HG03439 (cell line): ENCODE data around the gene F2RL2.
A peak's percentile ranks its signal among the peaks of the same experiment; 100 is the strongest.
"Not testable (repeated sequence)": the region's sequence is repeated elsewhere in the genome, so short reads cannot be mapped to it uniquely, and the experiment has no call there.

Experiments
- ATAC-seq: cut with Tn5 transposase; IDR thresholded peaks from one replicate; pipeline ENCODE4 v1.9.1; 2021; ENCODE audit warnings: mild to moderate bottlenecking, moderate library complexity; ENCODE audit not compliant: unreplicated experiment

F2RL2 gene

GRCh38 chr5:76625087-76625815 is 2.0 kb upstream of the F2RL2 start:
- no peak for ATAC-seq

- ATAC-seq: no peak
Measured at GRCh38 chr5:76622076-76622475, 1.1 kb downstream of the F2RL2 start.

GRCh38 chr5:76620166-76620565 is 3.0 kb downstream of the F2RL2 start:
- no peak for ATAC-seq

DNA sequence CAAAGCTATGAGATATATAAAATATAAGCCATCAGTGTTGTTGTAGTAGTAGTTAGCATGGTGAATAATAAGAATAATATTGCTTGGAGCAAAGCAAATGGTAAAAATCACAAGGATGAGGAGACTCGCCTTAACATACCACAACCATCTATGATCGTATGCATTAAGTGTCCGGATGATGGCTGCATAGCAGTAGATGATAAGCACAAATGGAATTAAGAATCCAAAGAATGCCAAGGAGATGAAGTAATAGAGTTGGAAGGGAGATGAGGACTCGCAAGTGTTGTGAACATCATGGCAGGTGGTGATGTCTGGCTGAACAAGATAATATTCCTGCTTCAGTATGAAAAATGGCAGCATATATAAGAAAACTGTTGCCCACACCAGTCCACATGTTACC is 5.5 kb downstream of the F2RL2 start:
- ATAC-seq: no peak

- ATAC-seq: no peak
Measured at GRCh38 chr5:76617229-76617628, 6.0 kb downstream of the F2RL2 start.

DNA sequence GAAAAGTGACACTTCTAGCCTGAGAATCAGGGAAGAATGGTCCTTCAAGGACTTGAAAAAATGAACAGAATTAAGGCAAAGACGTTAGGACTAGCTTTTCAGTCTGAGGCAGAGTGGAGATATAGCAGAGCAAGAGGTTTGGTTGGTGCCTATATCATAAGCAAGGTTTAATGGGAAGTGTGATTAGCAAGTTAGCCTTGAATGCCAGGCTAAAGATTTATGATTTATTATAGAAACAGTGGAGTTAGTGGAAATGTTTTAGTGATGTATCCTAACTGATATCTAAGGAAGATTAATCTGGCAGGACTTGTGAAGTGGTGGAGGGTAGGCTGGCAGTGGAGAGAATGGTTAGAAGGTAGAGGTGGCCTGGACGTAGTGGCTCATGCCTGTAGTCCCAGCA is 7.0 kb downstream of the F2RL2 start:
- ATAC-seq: no peak

- no peak for ATAC-seq
Measured at GRCh38 chr5:76615759-76616158, 7.4 kb downstream of the F2RL2 start.

- no peak for ATAC-seq
Measured at GRCh38 chr5:76612942-76613341, 10.3 kb downstream of the F2RL2 start.

DNA sequence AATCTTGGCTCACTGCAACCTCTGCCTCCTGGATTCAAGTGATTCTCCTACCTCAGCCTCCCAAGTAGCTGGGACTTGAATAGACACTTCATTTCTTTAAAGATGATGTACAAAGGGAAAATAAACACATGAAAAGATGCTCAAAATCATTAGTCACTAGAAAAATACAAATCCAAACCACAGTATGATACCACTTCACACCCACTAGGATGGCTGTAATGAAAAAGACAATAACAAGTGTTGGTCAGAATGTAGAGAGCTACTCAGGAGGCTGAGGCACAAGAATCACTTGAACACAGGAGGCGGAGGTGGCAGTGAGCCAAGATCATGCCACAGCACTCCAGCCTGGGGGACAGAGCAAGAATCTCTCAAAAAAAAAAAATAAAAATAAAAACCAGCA is 13.0 kb downstream of the F2RL2 start:
- ATAC-seq: no peak

- ATAC-seq: peak; percentile 42
Measured at GRCh38 chr5:76608833-76609232, 14.4 kb downstream of the F2RL2 start.

DNA sequence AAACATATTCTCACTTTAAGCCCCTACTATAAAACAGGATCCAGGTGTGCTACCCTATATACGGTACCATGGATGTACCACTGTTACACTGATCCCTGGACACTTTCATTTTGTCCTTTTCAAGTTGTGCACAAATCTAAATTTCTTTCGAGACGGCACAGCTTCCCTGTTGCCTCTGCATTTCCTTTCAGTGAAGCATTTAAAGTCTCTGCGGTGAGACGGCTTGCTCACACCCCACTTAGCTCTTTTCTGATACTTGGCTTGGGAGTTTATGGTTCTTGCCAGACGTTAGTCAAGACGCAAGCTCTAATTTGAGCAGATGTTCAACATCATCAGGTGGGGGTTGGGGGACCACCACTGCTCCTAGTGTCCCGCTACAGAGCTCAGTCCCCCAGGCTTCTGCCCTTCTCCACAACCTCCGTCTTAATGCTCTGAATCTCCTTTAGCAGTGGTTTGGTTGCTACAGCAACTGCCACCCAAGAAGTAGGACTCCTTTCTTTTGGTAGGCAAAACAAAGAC is 15.8 kb downstream of the F2RL2 start:
- ATAC-seq: peak; percentile 33

DNA sequence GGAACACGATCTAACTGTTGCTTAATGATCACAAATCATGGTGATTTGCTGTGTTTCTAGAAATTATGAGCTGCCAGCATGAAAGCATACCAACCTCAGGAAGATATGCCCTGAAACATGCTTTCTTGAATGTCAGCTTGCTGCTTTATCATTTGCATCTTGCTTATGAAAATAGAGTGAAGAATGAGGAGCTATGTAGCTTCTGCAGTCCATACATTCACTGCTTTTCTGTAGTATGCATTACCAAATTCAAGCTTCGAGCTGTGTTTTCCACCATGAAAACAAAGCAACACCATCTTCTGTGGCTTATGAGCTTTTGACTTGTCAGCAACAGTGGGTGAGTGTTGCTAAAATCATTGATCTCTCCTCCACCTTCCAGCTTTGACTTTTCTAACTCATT is 16.5 kb downstream of the F2RL2 start:
- ATAC-seq: peak; percentile 42

DNA sequence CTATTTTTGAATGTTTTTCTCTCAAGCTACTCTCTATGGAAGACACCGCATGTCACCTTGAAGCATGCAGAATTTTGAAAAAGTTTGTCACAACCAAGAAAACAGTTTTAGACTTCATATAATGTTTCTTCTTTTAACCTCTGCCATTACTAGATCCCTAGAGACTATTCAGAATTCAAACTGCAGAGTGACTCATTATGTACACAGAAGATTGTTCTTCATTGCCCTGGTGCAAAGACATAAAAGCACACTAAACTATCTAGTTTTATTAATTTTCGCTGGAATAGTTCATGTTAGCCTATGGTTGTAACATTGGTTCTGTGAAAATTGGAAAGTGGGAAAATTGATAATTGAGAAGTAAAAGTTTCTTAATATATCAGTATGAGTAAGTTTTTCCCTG is 18.4 kb downstream of the F2RL2 start:
- ATAC-seq: no peak

DNA sequence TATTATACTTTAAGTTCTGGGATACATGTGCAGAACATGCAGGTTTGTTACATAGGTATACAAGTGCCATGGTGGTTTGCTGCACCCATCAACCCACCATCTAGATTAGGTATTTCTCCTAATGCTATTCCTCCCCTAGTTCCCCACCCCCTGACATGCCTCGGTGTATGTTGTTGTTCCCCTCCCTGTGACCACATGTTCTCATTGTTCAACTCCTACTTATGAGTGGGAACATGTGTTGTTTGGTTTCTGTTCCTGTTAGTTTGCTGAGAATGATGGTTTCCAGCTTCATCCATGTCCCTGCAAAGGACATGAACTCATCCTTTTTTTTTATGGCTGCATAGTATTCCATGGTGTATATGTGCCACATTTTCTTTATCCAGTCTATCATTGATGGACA is 19.2 kb downstream of the F2RL2 start:
- ATAC-seq: not testable (repeated sequence)

GRCh38 chr5:76602094-76602726 is 21.0 kb downstream of the F2RL2 start:
- ATAC-seq: no peak

DNA sequence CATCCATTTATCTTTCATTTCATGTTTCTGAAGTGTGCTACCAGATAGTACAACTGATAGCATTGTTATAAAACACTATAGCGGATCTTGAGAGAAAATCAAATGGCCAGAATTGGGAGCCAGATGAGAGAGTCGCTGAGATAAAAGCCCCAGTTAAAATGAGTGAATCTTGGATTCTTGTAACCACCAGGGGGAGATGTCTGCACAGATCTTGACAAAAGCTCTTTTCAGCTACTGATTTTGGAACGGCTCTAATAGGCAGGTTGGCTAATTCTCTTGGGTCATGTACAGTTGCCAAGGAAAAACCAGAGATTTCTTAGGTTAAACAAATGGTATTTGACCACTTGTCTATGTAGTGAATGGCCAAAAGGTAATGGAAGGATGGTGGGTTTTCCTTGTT is 21.7 kb downstream of the F2RL2 start:
- no peak for ATAC-seq

DNA sequence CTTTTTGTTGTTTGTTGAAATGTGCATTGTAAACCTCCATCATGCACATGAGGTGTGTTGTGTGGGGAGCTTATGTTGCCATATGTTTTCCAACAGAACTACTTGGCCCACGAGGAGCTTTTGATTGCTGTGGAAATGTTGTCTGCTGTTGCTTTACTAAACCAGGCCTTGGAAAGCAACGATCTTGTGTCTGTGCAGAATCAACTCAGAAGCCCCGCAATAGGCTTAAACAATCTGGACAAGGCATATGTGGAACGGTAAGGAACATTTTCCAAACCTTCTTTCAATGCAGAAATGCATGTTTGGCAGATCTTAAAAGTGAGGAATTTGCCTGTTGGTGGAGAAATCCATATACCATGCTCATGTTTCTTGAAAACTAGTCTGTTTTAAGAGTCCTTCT is 22.5 kb downstream of the F2RL2 start:
- ATAC-seq: no peak

- ATAC-seq: no peak
Measured at GRCh38 chr5:76598531-76598930, 24.7 kb downstream of the F2RL2 start.

- no peak for ATAC-seq
Measured at GRCh38 chr5:76595755-76596481, 27.3 kb downstream of the F2RL2 start.

GRCh38 chr5:76594107-76594506 is 29.1 kb downstream of the F2RL2 start:
- no peak for ATAC-seq

DNA sequence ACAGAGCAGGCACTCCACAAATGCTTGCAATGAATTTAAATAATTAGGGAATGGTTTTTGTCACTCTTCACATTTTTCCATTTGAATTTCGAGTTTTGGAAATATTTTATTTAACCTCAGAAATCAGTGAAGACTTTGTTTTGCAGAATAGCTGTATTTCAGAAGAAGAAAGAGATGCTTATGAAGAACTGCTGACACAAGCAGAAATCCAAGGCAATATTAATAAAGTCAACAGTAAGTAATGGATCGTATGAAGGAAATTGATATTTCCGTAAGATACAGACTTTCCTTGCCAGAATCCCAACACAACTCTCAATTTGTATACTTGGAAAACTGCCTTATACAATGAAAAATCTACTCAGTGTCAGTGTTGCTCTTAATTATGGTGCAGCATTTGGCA is 30.5 kb downstream of the F2RL2 start:
- no peak for ATAC-seq

DNA sequence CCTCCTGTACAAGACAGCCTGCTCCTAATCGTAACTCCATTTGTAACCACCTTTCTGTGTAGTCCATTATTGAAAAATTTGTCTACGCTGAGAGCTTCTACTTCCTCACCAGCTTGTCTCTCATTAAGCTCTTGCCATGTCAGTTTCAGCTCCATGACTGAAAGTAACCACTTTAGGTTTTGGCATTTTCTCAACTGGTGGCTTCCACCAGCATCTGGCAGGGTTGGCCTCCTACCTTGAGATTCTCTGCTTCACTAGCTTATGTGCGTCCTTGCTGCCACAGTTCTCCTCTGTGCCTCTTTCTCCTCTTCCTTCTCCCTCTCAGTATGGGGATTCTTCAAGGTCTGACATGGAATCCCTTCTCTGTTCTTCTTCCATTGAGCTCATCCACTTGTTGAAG is 31.8 kb downstream of the F2RL2 start:
- no peak for ATAC-seq
